AG09319 (cell line): ENCODE results near the gene C11orf58.

ENCODE experiments used
- DNase-seq: peaks from one replicate; pipeline ENCODE4 v3.0.0-alpha.2; 2010; ENCODE audit warnings: low read depth; ENCODE audit errors: extremely low read depth
- TF ChIP-seq, protein P1 (sequence below): IDR thresholded peaks from 2 replicates; pipeline ENCODE4 v1.5.1; 2011; ENCODE audit warnings: low read depth, mild to moderate bottlenecking, inconsistent platforms, low read length, moderate library complexity

Gene C11orf58

DNA sequence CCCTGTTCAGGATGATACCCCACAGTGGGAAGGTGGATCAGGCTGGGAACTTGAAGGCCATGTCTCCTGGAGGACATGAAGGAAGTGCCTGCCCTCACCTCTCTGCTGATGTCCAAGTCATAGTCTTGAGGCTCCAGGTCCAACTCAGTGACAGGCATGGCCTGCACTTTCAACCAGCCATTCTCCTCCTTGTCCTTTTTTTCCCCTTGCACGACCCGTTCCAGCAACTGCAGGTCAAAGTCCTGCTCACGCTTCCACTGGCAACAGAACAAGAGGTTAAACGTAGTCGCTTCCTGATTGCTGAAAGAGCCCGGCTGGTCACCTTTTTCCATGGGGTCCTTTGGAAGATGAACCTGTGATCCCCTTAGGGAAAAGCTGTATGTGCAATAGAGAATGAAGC is 47.7 kb downstream of the C11orf58 start:
- DNase-seq = no peak
- TF ChIP-seq, protein P1, sequence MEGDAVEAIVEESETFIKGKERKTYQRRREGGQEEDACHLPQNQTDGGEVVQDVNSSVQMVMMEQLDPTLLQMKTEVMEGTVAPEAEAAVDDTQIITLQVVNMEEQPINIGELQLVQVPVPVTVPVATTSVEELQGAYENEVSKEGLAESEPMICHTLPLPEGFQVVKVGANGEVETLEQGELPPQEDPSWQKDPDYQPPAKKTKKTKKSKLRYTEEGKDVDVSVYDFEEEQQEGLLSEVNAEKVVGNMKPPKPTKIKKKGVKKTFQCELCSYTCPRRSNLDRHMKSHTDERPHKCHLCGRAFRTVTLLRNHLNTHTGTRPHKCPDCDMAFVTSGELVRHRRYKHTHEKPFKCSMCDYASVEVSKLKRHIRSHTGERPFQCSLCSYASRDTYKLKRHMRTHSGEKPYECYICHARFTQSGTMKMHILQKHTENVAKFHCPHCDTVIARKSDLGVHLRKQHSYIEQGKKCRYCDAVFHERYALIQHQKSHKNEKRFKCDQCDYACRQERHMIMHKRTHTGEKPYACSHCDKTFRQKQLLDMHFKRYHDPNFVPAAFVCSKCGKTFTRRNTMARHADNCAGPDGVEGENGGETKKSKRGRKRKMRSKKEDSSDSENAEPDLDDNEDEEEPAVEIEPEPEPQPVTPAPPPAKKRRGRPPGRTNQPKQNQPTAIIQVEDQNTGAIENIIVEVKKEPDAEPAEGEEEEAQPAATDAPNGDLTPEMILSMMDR = no peak

DNA sequence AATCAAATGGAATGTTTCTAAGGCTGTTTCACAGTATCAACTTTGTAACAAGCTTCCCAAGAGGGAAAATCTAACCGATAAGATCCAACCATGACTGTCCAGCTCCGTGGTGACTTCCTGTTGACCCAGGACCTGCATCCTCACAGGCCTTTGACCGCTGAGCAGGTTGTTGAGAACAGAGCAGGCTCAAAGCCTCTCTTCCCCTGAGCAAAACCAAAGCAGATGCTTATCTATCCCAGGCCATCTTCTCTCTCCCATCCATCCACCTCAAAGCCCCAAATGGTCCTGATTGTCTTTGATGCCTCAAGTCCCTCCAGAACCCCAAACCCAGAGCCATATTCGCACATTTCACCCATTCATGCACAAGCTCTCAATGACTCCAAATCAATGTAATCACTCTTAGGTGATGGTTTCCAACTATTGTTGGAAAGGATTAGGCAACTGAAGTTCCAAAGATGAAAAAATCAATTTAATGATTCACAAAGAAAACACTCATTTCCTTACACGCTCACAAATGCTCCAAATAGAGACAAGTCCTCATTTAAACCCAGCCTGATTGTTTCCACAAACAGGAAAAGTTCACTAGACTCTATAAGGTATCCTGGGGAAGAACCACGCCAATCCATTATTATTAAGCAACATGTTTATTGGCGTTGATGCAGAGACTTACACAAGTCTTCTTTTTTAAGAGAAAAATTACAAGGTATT is 48.7 kb downstream of the C11orf58 start:
- DNase-seq = no peak
- TF ChIP-seq, protein P1 = no peak

DNA sequence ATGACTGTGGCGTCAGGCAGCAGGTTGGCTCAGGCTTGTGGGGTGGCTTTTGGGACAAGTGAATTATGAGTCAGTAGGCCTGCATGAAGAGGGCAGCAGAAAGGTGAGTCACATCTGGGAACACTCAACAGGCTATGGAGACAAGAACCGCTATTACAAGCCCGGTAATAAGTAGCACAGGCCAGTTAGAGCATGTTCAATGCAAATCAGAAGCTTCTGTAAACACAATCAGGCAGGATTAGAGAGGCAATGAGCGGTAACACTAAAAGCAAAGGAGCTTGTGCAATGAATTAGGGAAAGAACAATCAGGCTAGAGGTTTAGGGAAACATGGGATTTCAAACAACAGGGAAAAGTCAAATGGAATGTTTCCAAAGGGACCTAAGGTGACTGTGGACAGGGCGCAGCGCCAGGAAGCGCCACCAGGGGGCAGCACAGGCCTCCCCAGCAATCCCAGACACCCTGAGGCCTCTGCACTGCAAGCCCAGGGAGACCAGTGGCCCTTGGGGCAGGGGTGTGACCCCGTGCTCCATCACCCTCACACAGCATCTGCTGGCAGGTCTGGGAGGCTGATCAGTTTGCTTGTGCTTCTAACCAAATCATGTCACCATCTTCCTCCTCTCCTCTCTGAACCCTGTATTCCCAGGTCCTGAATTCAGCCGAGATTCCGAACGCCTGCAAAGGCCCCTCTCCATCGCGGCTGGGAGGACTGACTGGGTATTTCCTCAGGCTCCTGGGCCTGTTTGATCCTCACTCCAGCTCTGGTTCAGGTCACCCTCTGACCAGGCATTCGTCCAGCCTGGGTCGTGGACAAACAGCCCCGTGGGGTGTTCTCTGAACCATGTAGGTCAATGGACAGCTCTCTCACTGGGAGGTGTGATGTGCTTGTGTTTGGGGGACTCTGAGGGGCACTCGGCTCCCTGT is 50.0 kb downstream of the C11orf58 start:
- peak; percentile 19 for DNase-seq
- TF ChIP-seq, protein P1 = peak; percentile 97

DNA sequence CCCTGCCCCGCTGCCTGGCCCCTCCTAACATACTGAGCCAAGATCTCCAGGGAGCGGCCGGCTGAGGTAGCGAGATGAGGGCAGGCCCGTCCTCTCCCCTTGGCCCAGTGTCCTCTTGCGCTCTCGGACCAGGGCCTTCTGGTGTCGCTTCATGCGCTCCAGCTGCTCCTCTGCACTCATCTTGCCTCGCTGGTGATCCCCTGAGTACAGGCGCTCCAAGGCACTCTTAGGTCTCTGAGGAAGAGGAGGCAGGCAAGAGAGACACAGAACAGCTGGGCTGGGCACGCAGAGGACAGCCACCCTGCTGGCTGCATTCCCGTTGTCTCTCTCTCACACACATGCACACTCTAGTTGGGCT is 50.6 kb downstream of the C11orf58 start:
- DNase-seq = no peak
- TF ChIP-seq, protein P1 = no peak

DNA sequence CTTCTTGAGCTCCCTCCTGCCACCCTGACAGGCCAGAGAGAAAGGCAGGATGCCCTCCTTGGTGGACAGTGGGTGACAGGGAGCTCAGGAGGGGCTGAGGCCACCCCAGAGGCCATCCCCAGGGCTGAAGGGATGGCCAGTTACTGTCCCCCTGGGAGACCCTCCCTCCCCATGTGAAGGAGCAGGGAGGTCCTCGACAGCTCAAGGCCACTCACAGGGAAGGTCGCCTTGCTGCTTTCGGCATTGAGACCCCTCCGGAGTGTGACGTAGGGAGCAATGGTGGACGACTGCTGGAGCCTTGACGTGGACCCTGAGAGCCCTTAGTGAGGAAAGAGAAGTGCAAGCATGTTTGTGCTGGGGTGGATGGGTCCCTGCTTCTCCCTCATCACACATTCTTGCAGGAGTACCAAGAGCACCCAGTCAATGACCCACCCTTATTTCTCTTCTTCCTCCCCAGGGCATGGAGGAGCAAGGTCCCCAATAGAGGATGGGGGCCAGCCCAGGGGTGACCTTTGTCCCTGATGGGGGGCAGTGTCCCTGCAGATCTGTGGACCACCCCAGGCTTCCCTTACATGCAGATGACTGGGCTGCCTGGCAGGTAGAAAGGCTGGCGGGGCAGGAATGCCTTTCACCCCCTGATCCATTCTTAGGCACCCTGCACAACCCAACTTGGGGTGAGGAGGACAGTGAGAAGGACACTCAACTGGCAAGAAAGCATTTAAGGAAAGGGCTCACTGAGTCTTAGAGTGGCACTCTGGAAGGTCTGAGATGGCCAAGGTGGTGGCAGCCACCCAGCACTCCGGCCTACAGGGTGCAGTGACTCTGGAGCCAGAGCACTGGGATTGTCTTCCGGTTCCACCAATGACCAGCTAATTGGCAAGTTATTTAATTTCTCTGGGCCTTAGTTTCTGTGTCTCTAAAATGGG is 51.4 kb downstream of the C11orf58 start:
- TF ChIP-seq, protein P1 = no peak

DNA sequence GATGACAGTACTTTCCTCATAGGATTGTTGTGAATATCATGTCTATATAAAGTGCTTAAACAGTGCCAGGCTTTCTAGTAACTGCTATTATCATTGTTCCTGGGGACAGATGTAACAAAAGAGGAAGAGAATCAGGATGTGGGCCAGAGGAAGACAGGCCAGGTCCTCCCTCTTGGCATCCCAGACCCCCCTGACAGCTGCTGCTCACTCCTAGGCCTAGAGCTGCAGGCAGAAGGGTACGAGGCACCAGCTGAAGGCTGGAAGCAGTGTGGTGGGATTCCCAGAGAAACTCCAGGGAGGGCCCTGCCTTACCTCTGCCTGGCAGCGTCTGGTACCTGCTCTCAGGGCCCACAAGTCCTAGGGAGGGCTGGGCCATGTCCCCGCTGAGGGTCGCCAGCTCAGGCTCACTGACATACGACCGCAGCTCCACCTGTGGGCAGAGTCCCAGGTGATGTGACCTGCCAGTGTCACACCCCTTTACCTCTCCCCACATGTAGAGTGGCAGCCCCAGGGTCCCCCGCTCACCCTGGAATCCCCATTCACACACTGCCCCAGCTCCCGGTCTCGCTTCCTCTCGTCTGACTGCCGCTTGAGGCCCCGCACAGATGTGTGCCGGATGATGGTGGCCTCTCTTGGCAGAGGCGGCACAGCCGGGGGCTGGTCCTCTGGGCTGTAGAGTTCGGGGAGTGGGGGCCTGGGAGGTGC is 52.2 kb downstream of the C11orf58 start:
- DNase-seq = no peak
- TF ChIP-seq, protein P1 = no peak

More for the DNA sequence above, 51.4 kb downstream of the C11orf58 start:
- no peak for DNase-seq
